ENCODE data around the gene ZNF624.

Gene ZNF624

DNA sequence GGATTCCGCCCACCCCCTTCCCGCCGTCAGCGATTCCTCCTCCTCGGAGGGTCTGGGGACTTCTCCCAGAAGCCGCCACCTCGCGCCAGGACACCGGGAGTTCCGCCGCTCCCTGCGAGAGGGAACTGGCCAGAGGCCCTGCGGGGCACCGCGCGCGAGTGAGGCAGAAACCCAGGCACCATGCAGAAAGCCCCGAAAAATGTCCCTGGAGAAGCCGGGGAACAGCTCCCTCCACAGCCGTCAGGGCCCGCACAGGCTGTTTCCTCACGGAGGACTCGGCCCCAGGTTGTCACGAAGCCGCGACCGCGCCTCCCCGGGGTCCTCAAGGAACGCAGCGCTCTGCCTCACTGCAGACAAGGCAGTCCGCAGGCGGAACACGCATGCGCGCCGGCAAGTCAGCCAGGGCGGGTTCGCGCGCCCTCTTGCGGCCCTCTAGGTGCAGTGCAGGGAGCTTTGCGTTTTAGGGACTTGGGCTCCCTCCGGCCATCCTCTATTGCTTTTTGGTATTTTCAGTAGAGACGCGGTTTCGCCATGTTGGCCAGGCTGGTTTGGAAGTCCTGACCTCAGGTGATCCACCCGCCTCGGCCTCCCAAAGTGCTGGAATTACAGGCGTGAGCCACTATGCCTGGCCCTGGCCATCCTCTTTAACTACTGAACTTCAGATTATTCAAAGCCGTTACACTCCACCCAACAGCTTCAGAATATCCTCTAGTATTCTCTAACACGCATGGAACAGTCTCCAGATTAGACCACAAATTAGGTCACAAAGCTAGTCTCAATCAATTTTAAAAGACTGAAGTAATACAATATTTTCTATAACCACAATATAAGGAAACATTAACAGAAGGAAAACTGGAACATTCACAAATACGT lies 64.3 kb downstream of the ZNF624 start:
- no peak for FAIRE-seq

DNA sequence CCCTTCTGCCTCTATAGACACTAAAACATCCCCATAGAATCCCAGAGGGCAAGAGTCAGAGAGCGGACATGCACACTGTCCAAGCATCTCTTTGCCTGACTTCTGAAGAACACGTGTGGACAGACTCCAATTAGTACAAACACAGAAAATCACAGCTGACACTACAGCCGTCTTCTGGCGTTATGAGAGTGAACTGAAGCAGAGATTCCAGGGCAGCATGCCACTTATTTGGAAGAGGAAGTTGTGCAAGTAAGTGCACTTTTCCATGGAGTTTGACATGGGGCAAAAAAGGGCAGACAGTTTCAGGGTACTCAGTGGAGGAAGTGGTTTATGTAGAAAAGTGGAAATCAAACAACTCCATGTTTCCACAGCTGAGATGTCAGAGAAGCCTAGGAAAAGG lies 67.9 kb downstream of the ZNF624 start:
- no peak for FAIRE-seq

DNA sequence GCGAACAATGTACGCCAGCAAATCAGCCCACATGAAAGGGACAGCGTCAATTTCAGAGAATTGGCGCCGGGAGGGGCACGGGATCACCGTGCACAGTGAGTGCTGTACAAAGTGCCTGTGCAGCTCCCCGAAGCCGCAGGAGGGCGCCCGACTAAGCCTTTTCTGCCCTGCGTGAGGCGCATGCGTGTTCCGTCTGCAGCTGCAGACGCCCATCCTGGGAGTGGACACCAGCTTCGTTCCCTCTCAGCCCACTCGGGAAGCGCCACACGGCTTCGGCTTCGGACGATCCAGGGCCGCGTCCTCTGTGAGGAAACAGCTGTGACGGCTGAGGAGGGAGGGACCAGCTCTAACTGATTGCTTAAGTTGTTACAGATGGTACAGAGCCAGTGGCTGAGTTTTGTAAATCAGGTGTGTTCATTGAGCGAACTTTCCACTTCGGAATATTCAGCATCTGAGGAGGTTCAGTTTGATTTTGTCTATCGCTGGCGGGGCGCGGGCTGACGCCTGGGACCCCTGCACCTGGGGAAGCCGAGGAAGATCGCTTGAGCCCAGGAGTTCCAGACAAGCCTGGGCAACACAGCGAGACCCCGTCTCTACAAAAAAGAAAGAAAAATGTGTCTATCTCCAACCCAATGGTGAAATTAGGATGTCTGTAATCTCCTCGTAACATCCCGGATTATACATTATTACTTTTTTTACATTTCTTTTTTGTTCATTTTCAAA lies 69.2 kb downstream of the ZNF624 start:
- no peak for FAIRE-seq

DNA sequence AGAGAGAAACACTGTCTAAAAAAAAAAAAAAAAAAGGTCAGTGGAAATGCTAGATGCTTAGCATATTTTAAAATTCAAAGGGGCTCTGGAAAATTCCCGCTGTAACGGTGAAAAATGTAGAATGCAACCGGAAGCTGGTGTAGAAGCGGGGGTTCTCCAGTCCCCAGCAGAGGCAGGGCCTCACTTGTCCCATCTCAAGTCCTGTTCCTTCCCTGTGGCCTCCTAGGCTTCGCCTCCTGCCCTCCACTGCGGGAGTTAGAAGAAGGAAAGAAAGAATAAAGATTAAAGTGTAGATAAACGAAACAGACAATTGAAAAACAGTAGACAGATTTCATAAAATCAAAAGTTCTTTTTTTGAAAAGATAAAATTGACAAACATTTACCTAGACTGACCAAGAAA lies 69.9 kb downstream of the ZNF624 start:
- FAIRE-seq, result no peak

DNA sequence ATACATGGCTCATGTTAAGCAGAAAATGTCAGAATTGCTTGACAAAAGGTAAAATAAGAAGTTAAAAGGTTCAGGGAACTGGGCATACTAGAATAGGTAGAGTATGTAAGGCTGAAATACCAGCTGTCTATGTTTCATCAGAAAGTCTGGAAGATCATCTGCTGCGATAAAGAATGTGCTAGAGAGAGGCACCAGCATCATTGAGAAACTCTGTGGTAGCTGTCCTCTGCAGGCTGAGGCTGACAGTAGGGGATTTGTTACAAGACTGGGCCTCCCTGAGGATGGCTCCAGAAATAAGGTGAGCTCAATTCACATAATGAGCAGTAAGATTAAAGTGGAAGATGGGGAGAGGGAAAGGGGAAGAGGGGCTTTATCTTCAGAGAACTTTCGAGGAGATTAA lies 80.2 kb downstream of the ZNF624 start:
- no peak for FAIRE-seq
